Stomach (tissue), 4 donors: ENCODE results near the gene UNC5B.
"Not testable (repeated sequence)": the region's sequence is repeated elsewhere in the genome, so short reads cannot be mapped to it uniquely, and the experiment has no call there.

Source experiments
- POLR2A ChIP-seq, 4 donors: fragments of 450-650 bp; IDR thresholded peaks; one replicate each; pipeline ENCODE4 v1.6.1; 2016; ENCODE audit warnings: antibody characterized with exemption in 4 of 4, control low read depth in 2 of 4, mild to moderate bottlenecking in 1 of 4, moderate library complexity in 1 of 4
- POLR2AphosphoS5 ChIP-seq, 3 donors: sonication (generic); formaldehyde crosslinking; IDR thresholded peaks; one replicate each; pipeline ENCODE4 v1.6.1; 2016; ENCODE audit warnings: antibody characterized with exemption in 3 of 3
- TF ChIP-seq, protein P1 (sequence below), 7 experiments: fragments of 450-650 bp in 4 of 7; fragments of 200-600 bp in 3 of 7; sonication (generic) in 3 of 7; IDR thresholded peaks; one replicate each; pipeline ENCODE4 v1.5.1; 2016 to 2019; ENCODE audit warnings: antibody characterized with exemption in 7 of 7, control low read depth in 2 of 7, mild to moderate bottlenecking in 1 of 7

DNA sequence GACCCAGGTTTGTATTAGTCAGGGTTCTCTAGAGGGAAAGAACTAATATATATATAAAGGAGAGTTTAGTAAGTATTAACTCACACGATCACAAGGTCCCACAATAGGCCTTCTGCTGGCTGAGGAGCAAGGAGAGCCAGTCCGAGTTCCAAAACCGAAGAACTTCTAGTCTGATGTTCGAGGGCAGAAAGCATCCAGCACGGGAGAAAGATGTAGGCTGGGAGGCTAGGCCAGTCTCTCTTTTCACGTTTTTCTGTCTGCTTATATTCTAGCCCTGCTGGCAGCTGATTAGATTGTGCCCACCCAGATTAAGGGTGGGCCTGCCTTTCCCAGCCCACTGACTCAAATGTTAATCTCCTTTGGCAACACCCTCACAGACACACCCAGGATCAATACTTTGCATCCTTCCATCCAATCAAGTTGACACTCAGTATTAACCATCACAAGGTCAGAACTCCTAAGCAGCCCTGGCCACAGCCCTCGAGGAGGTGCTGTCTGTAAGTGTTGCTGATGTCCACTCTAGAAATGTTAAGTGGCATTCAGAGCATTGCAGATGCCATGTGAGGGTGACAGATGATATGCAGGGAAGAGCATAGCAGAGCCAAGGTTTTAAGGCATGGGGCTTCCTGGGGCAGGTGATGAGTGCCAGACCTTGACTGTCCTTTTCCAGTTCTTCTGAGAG, 7.0 kb downstream of the UNC5B start:
- not testable (repeated sequence) for TF ChIP-seq POLR2AphosphoS5, POLR2A (IDR thresholded peaks at IDR 0.05)
- TF ChIP-seq, protein P1, sequence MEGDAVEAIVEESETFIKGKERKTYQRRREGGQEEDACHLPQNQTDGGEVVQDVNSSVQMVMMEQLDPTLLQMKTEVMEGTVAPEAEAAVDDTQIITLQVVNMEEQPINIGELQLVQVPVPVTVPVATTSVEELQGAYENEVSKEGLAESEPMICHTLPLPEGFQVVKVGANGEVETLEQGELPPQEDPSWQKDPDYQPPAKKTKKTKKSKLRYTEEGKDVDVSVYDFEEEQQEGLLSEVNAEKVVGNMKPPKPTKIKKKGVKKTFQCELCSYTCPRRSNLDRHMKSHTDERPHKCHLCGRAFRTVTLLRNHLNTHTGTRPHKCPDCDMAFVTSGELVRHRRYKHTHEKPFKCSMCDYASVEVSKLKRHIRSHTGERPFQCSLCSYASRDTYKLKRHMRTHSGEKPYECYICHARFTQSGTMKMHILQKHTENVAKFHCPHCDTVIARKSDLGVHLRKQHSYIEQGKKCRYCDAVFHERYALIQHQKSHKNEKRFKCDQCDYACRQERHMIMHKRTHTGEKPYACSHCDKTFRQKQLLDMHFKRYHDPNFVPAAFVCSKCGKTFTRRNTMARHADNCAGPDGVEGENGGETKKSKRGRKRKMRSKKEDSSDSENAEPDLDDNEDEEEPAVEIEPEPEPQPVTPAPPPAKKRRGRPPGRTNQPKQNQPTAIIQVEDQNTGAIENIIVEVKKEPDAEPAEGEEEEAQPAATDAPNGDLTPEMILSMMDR (IDR thresholded peaks at IDR 0.05): not testable (repeated sequence)
